Activated CD4-positive, CD25-positive, alpha-beta regulatory T cell treated with anti-CD3 and anti-CD28 coated beads, Interleukin-2, amount 50 U/mL, for 16 hours (primary cell): ENCODE measurements around the gene DDA1.
"Not testable (repeated sequence)": the region's sequence is repeated elsewhere in the genome, so short reads cannot be mapped to it uniquely, and the experiment has no call there.

Experiments used
- DNase-seq: peaks from one replicate; pipeline ENCODE4 v3.0.0-alpha.2; 2020; ENCODE audit warnings: low read depth, low spot score

The DDA1 gene

DNA sequence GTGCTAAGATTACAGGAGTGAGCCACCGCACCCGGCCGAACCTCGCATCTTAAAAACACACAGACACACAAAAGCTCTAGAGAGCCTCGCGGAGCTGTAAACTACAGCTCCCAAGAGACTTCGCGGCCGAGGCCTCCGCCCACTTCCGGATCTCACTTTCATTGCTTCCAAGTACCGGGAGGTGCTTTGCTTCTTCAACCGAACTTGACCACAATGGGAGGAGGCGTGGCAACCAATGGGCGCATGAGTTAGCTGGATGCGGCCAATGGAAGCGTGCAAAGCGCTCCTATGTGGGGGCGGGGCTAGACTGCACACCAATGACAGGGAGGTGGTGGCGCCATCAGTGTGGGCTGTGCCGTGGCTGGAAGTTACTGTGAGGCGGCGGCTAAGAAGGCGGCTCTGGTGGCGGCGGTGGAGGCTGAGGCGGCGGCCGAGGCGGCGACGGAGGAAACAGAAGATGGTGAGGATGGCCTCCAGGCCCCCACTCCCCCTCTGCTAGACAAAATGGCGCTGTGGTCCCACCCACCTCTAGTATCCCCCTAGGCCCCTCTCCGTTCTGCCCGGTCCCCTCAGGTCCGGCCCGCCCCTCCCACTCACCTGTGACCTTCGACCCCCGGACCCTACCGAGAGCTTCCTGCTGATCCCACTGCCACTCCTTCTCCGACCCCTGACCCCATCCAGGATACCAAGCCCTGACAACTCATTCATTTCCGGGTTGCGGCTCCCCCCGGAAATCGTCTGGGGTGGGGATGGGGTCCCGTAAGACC is at the start of gene DDA1:
Gene DDA1, plus strand, starts transcription at position 366 of the 767 bp plus-strand sequence. Its CDS starts 92 bp downstream, at position 458.
- peak; percentile 99 for DNase-seq

DNA sequence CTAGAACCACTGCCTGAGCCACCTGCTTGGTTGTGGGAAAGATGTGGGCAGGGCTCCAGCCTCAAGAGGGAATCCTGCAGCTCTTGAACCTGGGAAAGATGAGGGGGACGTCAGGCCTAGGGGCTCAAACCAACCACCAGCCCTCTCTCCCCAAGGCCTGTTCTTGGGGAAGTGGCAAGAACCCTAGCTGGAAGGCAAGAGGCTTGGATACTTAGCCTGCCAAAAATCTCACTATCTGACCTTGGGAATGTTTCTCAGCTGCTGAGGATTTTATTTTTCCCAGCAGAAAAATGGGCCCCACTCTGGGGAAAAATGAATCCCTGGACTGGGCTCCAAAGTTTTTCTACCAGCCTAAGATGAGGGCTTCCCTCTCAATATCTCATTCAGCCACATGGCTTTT is 49.4 kb upstream of the DDA1 start:
- DNase-seq, result no peak

GRCh38 chr19:17260842-17261325 is 48.5 kb upstream of the DDA1 start:
- DNase-seq, result peak; percentile 85

DNA sequence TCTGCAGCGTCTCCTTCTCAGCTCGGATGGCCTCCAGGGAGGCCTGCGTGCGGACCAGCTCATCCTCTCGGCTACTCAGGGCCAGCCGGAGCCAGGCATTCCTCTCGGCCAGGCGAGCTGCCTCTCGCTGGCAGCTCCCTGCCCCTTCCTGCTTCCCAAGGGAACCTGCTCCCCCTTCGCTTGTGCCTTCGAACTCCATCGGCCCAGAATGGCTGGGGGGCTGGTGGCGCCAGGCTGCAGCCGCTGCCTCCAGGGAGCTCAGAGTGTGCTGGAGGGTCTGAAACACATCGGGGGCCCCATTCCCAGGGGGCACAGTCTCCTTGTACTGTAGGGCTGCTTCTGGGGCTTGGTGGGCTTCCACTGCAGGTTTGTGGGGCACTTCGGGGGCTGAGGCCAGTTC is 46.8 kb upstream of the DDA1 start:
- DNase-seq, result no peak

GRCh38 chr19:17263712-17264640 is 45.4 kb upstream of the DDA1 start:
- no peak for DNase-seq

GRCh38 chr19:17264641-17264979 is 44.8 kb upstream of the DDA1 start, which contains the start of gene USHBP1:
USHBP1 (minus strand) TSS chr19:17264745; CDS start chr19:17264299, 446 bp downstream.
- no peak for DNase-seq

GRCh38 chr19:17266026-17266425 is 43.3 kb upstream of the DDA1 start:
- DNase-seq, result no peak

- no peak for DNase-seq
Observed at GRCh38 chr19:17266589-17266974, 42.8 kb upstream of the DDA1 start.

DNA sequence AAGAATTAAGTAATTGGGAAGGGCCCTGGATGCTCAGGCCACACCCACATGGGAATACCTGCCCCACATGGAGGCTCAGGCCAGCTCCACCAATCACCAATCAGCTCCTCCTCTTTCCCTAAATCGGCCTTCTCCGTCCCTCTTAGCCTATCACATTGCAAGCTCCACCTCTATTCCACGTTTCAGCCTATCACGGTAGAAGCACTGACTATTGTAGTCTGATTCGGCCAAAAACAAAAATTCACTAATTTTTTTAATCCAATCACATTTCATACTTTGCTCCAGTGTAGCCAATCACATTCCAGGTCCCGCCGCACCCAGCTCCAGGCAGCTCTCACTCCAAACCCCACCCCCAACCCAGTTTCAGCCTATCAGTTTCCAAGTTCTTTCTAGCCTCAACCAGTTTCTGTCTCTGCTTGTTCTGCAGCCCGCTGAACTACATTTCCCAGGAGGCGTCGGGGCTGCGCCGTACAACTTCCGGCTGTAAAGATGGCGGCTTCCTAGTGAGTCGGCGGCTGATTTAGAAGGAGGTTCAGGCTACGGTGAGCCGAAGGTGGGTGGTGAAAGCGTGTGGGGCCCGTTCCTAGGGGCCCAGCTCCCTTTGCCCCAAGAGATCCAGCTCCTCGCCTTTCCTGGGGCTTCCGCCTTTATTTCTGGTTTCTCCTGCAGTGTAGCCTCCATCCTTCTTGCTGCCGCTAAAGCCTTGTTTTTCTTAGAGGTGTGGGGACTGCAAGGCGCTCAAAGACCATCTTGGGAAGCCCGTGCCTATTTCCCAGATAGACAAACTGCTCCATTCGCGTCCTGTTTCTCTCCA is 42.2 kb upstream of the DDA1 start, which contains the start of gene BABAM1:
Gene BABAM1, plus strand, starts transcription at position 469 of the 814 bp plus-strand sequence. CDS start 1,364 bp downstream, outside the sequence.
- DNase-seq, result peak; percentile 95

DNA sequence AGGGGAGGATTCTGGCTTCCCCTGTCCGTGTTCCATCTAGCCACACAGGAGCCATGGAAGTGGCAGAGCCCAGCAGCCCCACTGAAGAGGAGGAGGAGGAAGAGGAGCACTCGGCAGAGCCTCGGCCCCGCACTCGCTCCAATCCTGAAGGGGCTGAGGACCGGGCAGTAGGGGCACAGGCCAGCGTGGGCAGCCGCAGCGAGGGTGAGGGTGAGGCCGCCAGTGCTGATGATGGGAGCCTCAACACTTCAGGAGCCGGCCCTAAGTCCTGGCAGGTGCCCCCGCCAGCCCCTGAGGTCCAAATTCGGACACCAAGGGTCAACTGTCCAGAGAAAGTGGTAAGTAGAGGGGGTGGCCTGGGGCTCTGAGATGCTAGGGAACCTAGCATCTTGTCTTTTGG is 40.6 kb upstream of the DDA1 start:
- DNase-seq, result no peak

DNA sequence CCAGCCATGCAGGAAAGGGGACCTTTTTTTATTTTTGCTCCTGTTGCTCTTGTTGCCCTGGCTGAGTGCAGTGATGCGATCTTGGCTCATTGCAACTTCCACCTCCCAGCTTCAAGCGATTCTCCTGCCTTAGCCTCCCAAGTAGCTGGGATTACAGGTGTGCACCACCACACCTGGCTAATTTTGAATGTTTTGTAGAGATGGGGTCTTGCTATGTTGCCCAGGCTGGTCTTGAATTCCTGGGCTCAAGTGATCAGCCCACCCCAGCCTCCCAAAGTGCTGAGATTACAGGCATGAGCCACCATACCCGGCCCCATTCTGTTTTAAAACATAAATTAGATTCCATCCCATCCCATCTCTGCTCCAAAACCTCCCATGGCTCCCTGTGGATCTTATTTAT is 34.5 kb upstream of the DDA1 start:
- not testable (repeated sequence) for DNase-seq

DNA sequence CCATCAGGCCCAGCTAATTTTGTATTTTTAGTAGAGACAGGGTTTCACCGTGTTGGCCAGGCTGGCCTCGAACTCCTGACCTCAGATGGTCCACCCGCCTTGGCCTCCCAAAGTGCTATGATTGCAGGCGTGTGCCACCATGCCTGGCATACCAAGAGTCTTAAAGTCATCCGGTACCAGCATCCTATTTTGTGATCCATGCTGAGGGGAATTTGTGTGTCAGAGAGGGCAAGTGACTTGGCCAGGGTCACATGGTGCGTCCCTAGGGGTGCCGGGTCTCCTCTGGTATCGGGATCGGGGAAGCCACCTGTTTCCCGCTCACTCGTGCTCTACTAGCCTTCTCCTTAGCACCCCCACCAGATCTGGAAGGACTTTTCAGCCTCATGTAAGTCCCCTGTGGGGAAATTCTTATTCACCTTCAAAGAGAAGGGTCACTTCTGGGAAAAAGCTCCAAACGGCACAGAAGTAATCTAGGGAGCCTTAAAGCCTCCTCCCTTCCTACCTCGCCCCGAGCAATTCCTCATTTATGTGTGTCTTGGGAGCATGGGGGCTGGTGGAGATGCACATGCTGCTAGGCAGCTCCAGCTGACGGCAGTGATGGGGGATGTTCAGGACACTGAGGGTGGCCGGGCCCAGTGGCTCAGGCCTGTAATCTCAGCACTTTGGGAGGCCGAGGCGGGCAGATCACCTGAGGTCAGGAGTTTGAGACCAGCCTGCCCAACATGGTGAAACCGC is 33.8 kb upstream of the DDA1 start:
- DNase-seq, result no peak

DNA sequence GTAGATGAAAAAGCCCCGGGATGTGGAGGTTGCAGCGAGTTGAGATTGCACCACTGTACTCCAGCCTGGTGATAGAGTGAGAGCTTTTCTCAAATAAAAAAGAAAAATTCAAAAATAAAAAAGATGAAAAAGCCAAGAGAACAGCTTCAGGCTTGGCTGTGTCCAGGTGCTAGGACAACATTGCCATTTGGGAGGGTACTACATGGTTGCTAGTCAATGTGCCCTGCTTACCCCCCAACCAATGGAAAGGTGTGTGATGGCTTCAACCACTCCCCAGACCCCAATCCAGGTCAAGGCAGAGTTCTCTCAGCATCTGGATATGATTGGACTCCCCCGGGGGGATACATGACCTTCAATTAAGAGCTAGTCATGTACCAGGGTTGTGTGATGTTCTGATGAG is 29.9 kb upstream of the DDA1 start:
- DNase-seq, result no peak

DNA sequence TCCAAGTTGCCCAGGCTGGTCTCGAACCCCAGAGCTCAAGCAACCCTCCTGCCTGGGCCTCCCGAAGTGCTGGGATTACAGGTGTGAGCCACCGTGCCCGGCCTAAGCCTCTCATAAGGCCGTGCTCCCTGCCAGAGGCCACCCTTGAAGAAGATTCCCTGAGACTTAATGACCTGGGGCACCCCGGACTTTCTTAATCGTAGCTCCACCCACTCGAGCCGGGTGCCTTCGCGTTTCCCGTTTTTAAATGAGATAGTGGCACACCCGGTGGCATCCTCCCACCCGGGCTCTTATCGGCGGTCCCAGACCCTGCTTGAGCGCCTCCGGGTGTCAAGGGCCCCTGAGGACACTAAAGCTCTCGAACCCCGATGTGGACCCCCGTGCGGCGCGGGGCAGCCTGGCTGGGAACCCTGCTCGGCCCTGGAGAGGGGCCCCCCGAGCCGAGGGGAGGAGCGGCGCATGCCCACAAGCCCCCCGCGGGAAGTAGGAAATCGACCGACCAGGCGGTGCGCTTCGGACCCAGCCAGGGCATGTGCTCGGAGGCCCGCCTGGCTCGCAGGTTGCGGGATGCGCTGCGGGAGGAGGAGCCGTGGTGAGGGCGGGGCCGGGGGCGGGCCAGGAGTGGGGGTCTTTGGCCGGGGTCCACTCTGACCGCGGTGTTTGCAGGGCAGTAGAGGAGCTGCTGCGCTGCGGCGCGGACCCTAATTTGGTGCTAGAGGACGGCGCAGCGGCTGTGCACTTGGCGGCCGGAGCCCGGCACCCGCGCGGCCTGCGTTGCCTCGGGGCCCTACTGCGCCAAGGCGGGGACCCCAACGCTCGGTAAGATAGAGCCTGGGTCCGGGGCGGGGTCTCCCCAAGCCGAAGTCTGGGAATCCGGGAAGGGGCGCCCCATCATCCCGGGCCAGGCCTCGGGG is 27.7 kb upstream of the DDA1 start, which contains the start of gene ANKLE1:
Gene ANKLE1, plus strand, starts transcription at position 511 of the 914 bp plus-strand sequence. Its CDS starts 20 bp downstream, at position 531.
- DNase-seq, result no peak

DNA sequence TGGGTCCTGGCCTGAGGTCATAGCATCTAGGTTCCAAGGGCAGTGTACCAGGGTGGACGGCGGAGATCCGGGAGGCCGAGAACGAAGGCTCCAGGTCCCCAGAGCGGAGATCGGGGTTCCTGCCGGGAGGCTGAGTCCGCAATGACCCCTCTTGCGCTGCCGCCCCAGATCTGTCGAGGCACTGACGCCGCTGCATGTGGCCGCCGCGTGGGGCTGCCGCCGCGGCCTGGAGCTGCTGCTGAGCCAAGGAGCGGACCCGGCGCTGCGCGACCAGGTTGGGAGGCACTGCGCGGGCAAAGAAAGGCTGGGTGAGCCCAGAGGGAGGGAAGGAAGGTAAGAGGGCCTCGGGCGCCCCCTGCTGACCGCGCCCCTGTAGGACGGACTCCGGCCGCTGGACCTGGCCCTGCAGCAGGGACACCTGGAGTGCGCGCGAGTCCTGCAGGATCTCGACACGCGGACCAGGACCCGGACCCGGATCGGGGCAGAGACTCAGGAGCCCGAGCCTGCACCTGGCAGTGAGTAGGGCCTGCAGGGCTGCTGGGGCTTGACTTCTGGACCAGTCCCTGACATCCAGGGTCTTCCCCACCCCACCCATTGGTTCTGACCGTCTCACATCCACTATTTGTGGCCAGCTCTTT is 26.8 kb upstream of the DDA1 start:
- DNase-seq, result peak; percentile 42

DNA sequence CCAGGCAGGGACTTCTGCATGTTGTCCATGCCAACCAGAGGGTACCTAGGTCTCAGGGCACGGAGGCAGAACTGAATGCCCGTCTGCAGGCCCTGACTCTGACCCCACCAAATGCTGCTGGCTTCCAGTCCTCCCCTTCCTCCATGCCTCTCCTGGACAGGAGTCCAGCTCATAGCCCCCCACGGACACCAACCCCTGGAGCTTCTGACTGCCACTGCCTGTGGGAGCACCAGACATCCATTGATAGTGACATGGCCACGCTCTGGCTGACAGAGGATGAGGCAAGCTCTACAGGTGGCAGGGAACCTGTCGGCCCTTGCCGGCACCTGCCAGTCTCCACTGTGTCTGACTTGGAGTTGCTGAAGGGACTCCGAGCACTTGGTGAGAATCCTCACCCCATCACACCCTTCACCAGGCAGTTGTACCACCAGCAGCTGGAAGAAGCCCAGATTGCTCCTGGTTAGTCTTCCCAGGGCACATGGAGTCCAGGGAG is 25.8 kb upstream of the DDA1 start:
- DNase-seq, result no peak

GRCh38 chr19:17285415-17286135 is 23.8 kb upstream of the DDA1 start:
- DNase-seq, result no peak

DNA sequence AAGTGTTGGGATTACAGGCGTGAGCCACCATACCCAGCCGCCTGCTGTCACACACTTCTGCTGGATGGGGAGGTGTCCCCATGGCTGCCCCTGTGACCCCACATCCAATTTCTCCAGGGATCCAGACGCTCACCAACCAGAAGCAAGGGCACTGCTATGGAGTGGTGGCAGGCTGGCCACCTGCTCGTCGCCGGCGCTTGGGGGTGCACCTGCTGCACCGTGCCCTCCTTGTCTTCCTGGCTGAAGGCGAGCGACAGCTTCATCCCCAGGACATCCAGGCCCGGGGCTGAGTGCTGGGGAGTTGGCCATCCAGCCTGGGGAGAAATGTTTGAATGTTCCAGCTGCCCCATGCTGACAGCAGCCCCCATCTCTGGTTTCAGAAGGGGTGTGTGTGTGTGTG is 23.1 kb upstream of the DDA1 start:
- DNase-seq, result no peak
